Measurements from ENCODE around the gene ZIC2. TPM values are rescaled to one million over a fixed set of nuclear protein-coding genes. Genes with fewer than 3 reads are reported as not detected.

Gene ZIC2
- total RNA-seq, 1 experiment from 2014 or later: 426 TPM

GRCh38 chr13:99990126-99990977 lies 8.8 kb downstream of the ZIC2 start:
- peak overlapping the region; percentile 86 for H3K4me2 ChIP-seq (ENCODE audit: insufficient read depth, insufficient read length, low read length)
- Mint-ChIP-seq H3K9me3 (peaks cover 5 to 13% of the 10 kb centered on the region in 2 experiments; a peak in 3 of 5 replicates), H3K27ac (no peak overlapping the region; a peak in 1 of 7 replicates), H3K4me3 (peak overlapping the region; percentile 61 to 77), H3K27me3 (ENCODE audit: low read depth) (peaks cover 88% of the 10 kb centered on the region), H3K4me1 (peaks cover 80 to 87% of the 10 kb centered on the region in 2 experiments), H3K36me3 (ENCODE audit: insufficient read depth in 1 of 3, low read depth in 3 of 3) (peaks cover 12 to 21% (median 20%) of the 10 kb centered on the region in 3 experiments)
- no peaks in the 10 kb centered on the region for H3K9me3 ChIP-seq (ENCODE audit: control insufficient read depth, low read depth, low read length)
- no peaks in the 10 kb centered on the region for H4K20me1 ChIP-seq (ENCODE audit: control insufficient read depth, insufficient read depth, insufficient read length)
- WGBS (ENCODE audit: extremely low coverage, insufficient read length, low lambda C conversion rate): no CpG with 5 or more reads among the region's 42 CpGs
- no peaks in the 10 kb centered on the region for H3K79me1 ChIP-seq (ENCODE audit: insufficient read depth, low read depth, low read length, poor library complexity, severe bottlenecking)
- H2BK120ac ChIP-seq (ENCODE audit: low read depth, low read length, poor library complexity, severe bottlenecking): no peak overlapping the region
- no peak for TF ChIP-seq CTCF (conservative IDR thresholded peaks at IDR 0.05)
- peaks cover 39% of the 10 kb centered on the region; the same call in 1 of the 2 replicates for H3K27me3 ChIP-seq (ENCODE audit: insufficient read depth, low read length)
- no peak overlapping the region for H3K9ac ChIP-seq (ENCODE audit: extremely low read depth, insufficient read length, low read length)
- peak; percentile 74 for DNase-seq
- no peak overlapping the region for H4K5ac ChIP-seq (ENCODE audit: insufficient read length, low read depth, low read length)
- no peak overlapping the region for H2BK20ac ChIP-seq (ENCODE audit: low read depth, low read length, poor library complexity, severe bottlenecking)
- no peak overlapping the region for H2BK12ac ChIP-seq (ENCODE audit: insufficient read length, low read depth, low read length)
- H3K4me1 ChIP-seq (ENCODE audit: insufficient read depth, low read length): peaks cover under 1% of the 10 kb centered on the region; the same call in 1 of the 2 replicates
- H3K14ac ChIP-seq (ENCODE audit: insufficient read depth, low read length): no peak overlapping the region
- no peak overlapping the region for H3K4ac ChIP-seq (ENCODE audit: low read depth, low read length)
- no peak overlapping the region for H2AK5ac ChIP-seq (ENCODE audit: insufficient read length, low read length)
- no peak overlapping the region for H3T11ph ChIP-seq (ENCODE audit: low read length)
- H4K91ac ChIP-seq (ENCODE audit: insufficient read length, low read depth, low read length): no peak overlapping the region
- H2BK5ac ChIP-seq (ENCODE audit: insufficient read length, low read length): no peak overlapping the region
- H2AFZ ChIP-seq (ENCODE audit: low read length): no peak overlapping the region
- peaks cover 40% of the 10 kb centered on the region for H3K23me2 ChIP-seq (ENCODE audit: insufficient read length, low read depth, low read length, poor library complexity, severe bottlenecking)
- no peak overlapping the region for H3K23ac ChIP-seq (ENCODE audit: insufficient read length, low read depth, low read length)
- no peak overlapping the region for H4K8ac ChIP-seq (replicated peaks; ENCODE audit: insufficient read length, low read depth, low read length)
- no peak overlapping the region for H2BK15ac ChIP-seq (ENCODE audit: low read depth, low read length)
- H3K18ac ChIP-seq (ENCODE audit: insufficient read length, low read depth, low read length): no peak overlapping the region
- no peak overlapping the region for H3K56ac ChIP-seq (ENCODE audit: insufficient read length, low read depth, low read length)
- no peaks in the 10 kb centered on the region for H3K79me2 ChIP-seq (ENCODE audit: insufficient read depth, low read length)
- no peak overlapping the region for H3K27ac ChIP-seq (ENCODE audit: insufficient read length, low read depth, low read length)

Measured in H9 (cell line).